K562 (cell line): ENCODE data around the gene C6orf163. TPM values are rescaled to one million over a fixed set of nuclear protein-coding genes. Genes with fewer than 3 reads are reported as not detected.
A peak's percentile ranks its signal among the peaks of the same experiment; 100 is the strongest.

Experiments used
- ATAC-seq: fragments of 200-7000 bp; cut with Tn5 transposase; 3 replicates; pipeline ENCODE4 v1.9.1; 2020; ENCODE audit warnings: moderate library complexity
- BruUV-seq: library from RNA; stranded (reverse); fragments of 400-500 nt; replicated peaks from 2 replicates; lab custom pipeline; 2021; lab: Mats Ljungman, UMichigan
- CTCF ChIA-PET: fragments of 300-600 bp; formaldehyde crosslinking; extraction: SDS; loops from one replicate; lab custom pipeline; 2021; ENCODE audit warnings: low intra/inter-chr PET ratio; lab: Yijun Ruan, JAX
- POLR2A ChIA-PET: fragments of 300-600, 350-650 bp; sonication (Branson Sonifier 250); formaldehyde crosslinking; extraction: SDS; loops from one replicate; lab custom pipeline; 2021; ENCODE audit warnings: antibody characterized with exemption, inconsistent platforms; lab: Yijun Ruan, JAX
- DNase-seq, 4 experiments: peaks; one replicate each; pipeline versions ENCODE4 v3.0.0 to v3.0.0-alpha.2; 2011 to 2018; ENCODE audit warnings: low spot score in 3 of 4, mixed read lengths in 3 of 4; ENCODE audit errors: extremely low read depth in 1 of 4
- FAIRE-seq: peaks from 2 replicates; lab custom pipeline; 2011; peaks lifted over from hg19 to GRCh38; lab: Jason Lieb, UNC
- H2AFZ ChIP-seq: 2 replicates; pipeline ENCODE4 v1.6.0; 2011; ENCODE audit warnings: low read depth, low read length, control low read depth, inconsistent platforms
- H3K27ac ChIP-seq: fragments of 200-600 bp; 3 replicates; pipeline ENCODE4 v1.8.0; 2011; ENCODE audit warnings: low read depth, mild to moderate bottlenecking, control low read depth, inconsistent platforms, low read length, moderate library complexity, mixed read lengths; ENCODE audit errors: extremely low read depth
- H3K27me3 ChIP-seq, 2 experiments: fragments of 300-600 bp in 1 of 2; 2 replicates in 1 of 2; 3 replicates in 1 of 2; pipeline versions ENCODE4 v1.6.0 to v1.8.0; 2011; ENCODE audit warnings: inconsistent platforms in 2 of 2, low read length in 2 of 2, mild to moderate bottlenecking in 1 of 2, mixed read lengths in 1 of 2, moderate library complexity in 1 of 2; ENCODE audit not compliant: control insufficient read depth in 2 of 2, insufficient read depth in 2 of 2
- H3K36me3 ChIP-seq: fragments of 300-600 bp; 3 replicates; pipeline ENCODE4 v1.8.0; 2011; ENCODE audit warnings: mild to moderate bottlenecking, low read length, inconsistent platforms; ENCODE audit not compliant: control insufficient read depth, insufficient read depth
- H3K4me1 ChIP-seq, 2 experiments: fragments of 200-600 bp in 1 of 2; replicated peaks in 1 of 2; 2 replicates in 1 of 2; 3 replicates in 1 of 2; pipeline versions ENCODE4 v1.5.1 to v1.8.0; 2011; ENCODE audit warnings: inconsistent platforms in 2 of 2, low read length in 2 of 2, mild to moderate bottlenecking in 1 of 2, mixed read lengths in 1 of 2, moderate library complexity in 1 of 2; ENCODE audit not compliant: control insufficient read depth in 2 of 2, insufficient read depth in 2 of 2
- H3K4me2 ChIP-seq: 2 replicates; pipeline ENCODE4 v1.6.1; 2011; ENCODE audit warnings: low read length, control low read depth, inconsistent platforms, mixed read lengths; ENCODE audit not compliant: insufficient read depth
- H3K4me3 ChIP-seq: fragments of 200-600 bp; sonication (generic), shearing (Covaris generic); 2 replicates; pipeline ENCODE4 v1.5.1; 2016; ENCODE audit warnings: control low read depth, inconsistent platforms
- H3K79me2 ChIP-seq: fragments of 200-600 bp; 3 replicates; pipeline ENCODE4 v1.8.0; 2011; ENCODE audit warnings: low read length, inconsistent platforms; ENCODE audit not compliant: control insufficient read depth, insufficient read depth
- H3K9ac ChIP-seq, 2 experiments: 2 replicates each; pipeline versions ENCODE4 v1.6.0 to v1.6.1; 2011; ENCODE audit warnings: low read depth in 2 of 2, low read length in 2 of 2, control low read depth in 1 of 2, inconsistent platforms in 1 of 2, mild to moderate bottlenecking in 1 of 2, mixed read lengths in 1 of 2; ENCODE audit not compliant: insufficient read depth in 1 of 2
- H3K9me1 ChIP-seq: one replicate; pipeline ENCODE4 v1.6.0; 2011; ENCODE audit warnings: inconsistent platforms, mild to moderate bottlenecking, low read length, moderate library complexity; ENCODE audit not compliant: control insufficient read depth, insufficient read depth
- H3K9me3 ChIP-seq: replicated peaks from 2 replicates; pipeline ENCODE4 v1.5.1; 2011; ENCODE audit warnings: low read depth, low read length, inconsistent platforms; ENCODE audit not compliant: control insufficient read depth, insufficient read depth
- H4K20me1 ChIP-seq: replicated peaks from 2 replicates; pipeline ENCODE4 v1.6.1; 2011; ENCODE audit warnings: low read length, inconsistent platforms, mixed read lengths; ENCODE audit not compliant: control insufficient read depth, insufficient read depth
- E2F1 ChIP-seq: sonication (generic); formaldehyde crosslinking; IDR thresholded peaks from 2 replicates; pipeline ENCODE4 v1.8.1; 2023; ENCODE audit warnings: mild to moderate bottlenecking, missing genetic modification reagents, moderate library complexity
- FOXK1 ChIP-seq: sonication (generic); formaldehyde crosslinking; IDR thresholded peaks from 2 replicates; pipeline ENCODE4 v1.8.0; 2022; ENCODE audit warnings: missing genetic modification reagents, mild to moderate bottlenecking, borderline replicate concordance
- GATA2 ChIP-seq: sonication (generic); formaldehyde crosslinking; IDR thresholded peaks from 2 replicates; pipeline ENCODE4 v1.4.0; 2020; ENCODE audit warnings: mild to moderate bottlenecking, missing genetic modification reagents
- HNRNPL ChIP-seq: fragments of 200-400 bp; formaldehyde crosslinking; IDR thresholded peaks from 2 replicates; pipeline ENCODE4 v1.6.1; 2017; ENCODE audit warnings: low read depth, mild to moderate bottlenecking, low read length
- IRF1 ChIP-seq: sonication (generic); formaldehyde crosslinking; IDR thresholded peaks from 2 replicates; pipeline ENCODE4 v1.8.0; 2022; ENCODE audit warnings: missing genetic modification reagents, mild to moderate bottlenecking, borderline replicate concordance
- MAZ ChIP-seq, 2 experiments: fragments of 450-650 bp in 1 of 2; sonication (generic) in 1 of 2; formaldehyde crosslinking; IDR thresholded peaks in 1 of 2; conservative IDR thresholded peaks in 1 of 2; 2 replicates each; pipeline versions ENCODE4 v1.4.0 to v1.5.0; 2020; ENCODE audit warnings: mild to moderate bottlenecking in 1 of 2, missing genetic modification reagents in 1 of 2
- POU5F1 ChIP-seq: fragments of 150-350 bp; IDR thresholded peaks from 2 replicates; pipeline ENCODE4 v1.6.1; 2014; ENCODE audit warnings: borderline replicate concordance, low read length, low read depth, mild to moderate bottlenecking; ENCODE audit not compliant: partially characterized antibody
- RAD21 ChIP-seq, 2 experiments: fragments of 250-450 bp in 1 of 2; fragments of 450-650 bp in 1 of 2; sonication (Bioruptor Pico) in 1 of 2; formaldehyde crosslinking in 1 of 2; IDR thresholded peaks in 1 of 2; conservative IDR thresholded peaks in 1 of 2; 2 replicates each; pipeline versions ENCODE4 v1.4.0 to v1.8.0; 2020 to 2022; ENCODE audit warnings: mild to moderate bottlenecking in 2 of 2, moderate library complexity in 1 of 2
- RBFOX2 ChIP-seq: fragments of 200-400 bp; formaldehyde crosslinking; IDR thresholded peaks from 2 replicates; pipeline ENCODE4 v1.6.1; 2017; ENCODE audit warnings: low read depth, mild to moderate bottlenecking, low read length, moderate library complexity
- SP2 ChIP-seq: IDR thresholded peaks from 2 replicates; pipeline ENCODE4 v1.6.1; 2011; ENCODE audit warnings: mild to moderate bottlenecking, low read depth, low read length, moderate library complexity; ENCODE audit not compliant: poor library complexity, severe bottlenecking; ENCODE audit errors: extremely low read depth
- SUPT5H ChIP-seq: fragments of 450-650 bp; IDR thresholded peaks from 2 replicates; pipeline ENCODE4 v1.6.1; 2016
- TEAD2 ChIP-seq: fragments of 450-650 bp; IDR thresholded peaks from 2 replicates; pipeline ENCODE4 v1.6.1; 2016; ENCODE audit warnings: missing genetic modification characterization, control low read depth, missing compliant biosample characterization
- TRIM28 ChIP-seq: fragments of 450-650 bp; IDR thresholded peaks from 2 replicates; pipeline ENCODE4 v1.6.1; 2017
- ZFP36 ChIP-seq: fragments of 150-350 bp; IDR thresholded peaks from 2 replicates; pipeline ENCODE4 v1.6.1; 2018; ENCODE audit warnings: low read length, low read depth; ENCODE audit not compliant: partially characterized antibody
- ZNF584 ChIP-seq: fragments of 200-800 bp; sonication (Bioruptor generic); IDR thresholded peaks from 2 replicates; pipeline ENCODE4 v1.6.1; 2016; ENCODE audit warnings: low read depth, mild to moderate bottlenecking, missing genetic modification characterization, missing compliant biosample characterization
- ZNF639 ChIP-seq, 2 experiments: fragments of 200-800 bp in 1 of 2; sonication (Bioruptor generic) in 1 of 2; sonication (generic) in 1 of 2; formaldehyde crosslinking in 1 of 2; IDR thresholded peaks in 1 of 2; conservative IDR thresholded peaks in 1 of 2; 2 replicates each; pipeline versions ENCODE4 v1.5.0 to v1.6.1; 2016 to 2020; ENCODE audit warnings: missing compliant biosample characterization in 1 of 2, missing genetic modification characterization in 1 of 2, missing genetic modification reagents in 1 of 2
- WGBS: fragments of 100-300 bp; shearing (Covaris generic); methylation state at CpG from one replicate; pipeline ENCODE4 v1.1.6; 2016; ENCODE audit warnings: low coverage, mixed read lengths; ENCODE audit not compliant: insufficient coverage; ENCODE audit errors: missing lambda C conversion rate; 5-methylcytosine and 5-hydroxymethylcytosine counted together
- in situ Hi-C: fragments of 300-500 bp; cut with MboI; formaldehyde crosslinking; loops from 4 replicates; pipeline ENCODE4 v1.15.0; 2018; ENCODE audit warnings: inconsistent platforms, mixed read lengths
- intact Hi-C: fragments of 100-400 bp; cut with micrococcal nuclease; formaldehyde crosslinking; loops from 2 replicates; pipeline ENCODE4 v1.14.2; 2022
- polyA plus RNA-seq, 8 experiments: library from polyadenylated mRNA; depleted of rRNA in 4 of 8; stranded (reverse) in 5 of 8; unstranded in 3 of 8; fragments of >200 nt; fragmentation: Nextera tagmentation in 2 of 8; fragmentation: Illumina TruSeq in 1 of 8; extraction: Ambion mirVana in 2 of 8; extraction: Trizol in 1 of 8; gene quantifications; 2 replicates each; pipeline versions ENCODE4 v1.2.1 to v1.2.3, GENCODE V29; 2011 to 2014; ENCODE audit warnings: inconsistent platforms in 1 of 8, missing spikeins in 1 of 8
- total RNA-seq, 7 experiments: library from RNA; depleted of rRNA in 6 of 7; stranded (reverse); fragments of >200 nt in 6 of 7; fragmentation: Illumina TruSeq in 2 of 7; extraction: Trizol in 2 of 7; gene quantifications; 2 replicates each; pipeline versions ENCODE4 v1.2.1 to v1.2.3, GENCODE V29; 2011 to 2021; ENCODE audit warnings: low replicate concordance in 1 of 7

The C6orf163 gene
- total and polyA plus RNA-seq, 9 of the 15 experiments (the other 6 are each of a cell fraction or from before 2014, with no cell fraction given): 0.67 to 4.7 (median 1.5) TPM

GRCh38 chr6:87407901-87408720 lies 63.5 kb downstream of the C6orf163 start, which contains the start of gene CFAP206:
TSS of gene CFAP206 (plus strand) at chr6:87407972. CDS start at chr6:87409840, 1,868 bp downstream.
- no peaks in the 10 kb centered on the region for H4K20me1 ChIP-seq
- peak within 1 kb of the TSS; percentile 68 to 94 for H3K9ac ChIP-seq
- ChIA-PET CTCF (interaction anchor here (0.6 kb wide), 1 partner anchor 66 kb away, joined by 3 read pairs; no protein-coding TSS in a partner anchor), POLR2A (interaction anchor here (0.5 to 1.1 kb wide), 8 partner anchors 12 to 503 kb away, joined by 3 read pairs; partner anchors contain the start of gene SLC35A1)
- BruUV-seq: no TSS peak
- ATAC-seq (peak; percentile 96), DNase-seq (peak; percentile 90 to 93 (median 91)), FAIRE-seq (peak; percentile 82)
- peak within 1 kb of the TSS; percentile 89 for H3K4me3 ChIP-seq
- in situ Hi-C loops (no loop called here), intact Hi-C loops (loop anchor here (5.0 kb wide), 1 partner anchor 64 kb away; the partner anchor contains the start of gene SLC35A1)
- no peaks in the 10 kb centered on the region for H3K79me2 ChIP-seq
- no peaks in the 10 kb centered on the region for H3K9me1 ChIP-seq
- H3K9me3 ChIP-seq: no peaks in the 10 kb centered on the region
- H2AFZ ChIP-seq: peak within 1 kb of the TSS; percentile 99
- H3K4me1 ChIP-seq: peaks cover 0 to 4% of the 10 kb centered on the region in 2 experiments; a peak in 1 of 5 replicates
- no peaks in the 10 kb centered on the region for H3K36me3 ChIP-seq
- H3K27ac ChIP-seq: peak within 1 kb of the TSS; percentile 74
- 1% methylated on average over 50 of the region's 82 CpGs for WGBS
- peak within 1 kb of the TSS; percentile 95 for H3K4me2 ChIP-seq
- H3K27me3 ChIP-seq: no peaks in the 10 kb centered on the region; a peak in 1 of 5 replicates
- TF ChIP-seq SUPT5H (no peak), ZFP36 (peak; percentile 59), HNRNPL (no peak), MAZ (CRISPR knock-in tag; conservative IDR thresholded peaks at IDR 0.05 in 1 of 2, IDR thresholded peaks at IDR 0.05 in 1 of 2) (peak in 1 of 2 experiments; percentile 65; a peak in 1 of 4 replicates), IRF1 (CRISPR knock-in tag) (no peak), ZNF639 (CRISPR knock-in tag; conservative IDR thresholded peaks at IDR 0.05 in 1 of 2, IDR thresholded peaks at IDR 0.05 in 1 of 2) (peak in 1 of 2 experiments; percentile 61; a peak in 1 of 4 replicates), TEAD2 (tag) (no peak), SP2 (no peak), E2F1 (CRISPR knock-in tag) (peak; percentile 49; the same call in 1 of the 2 replicates), RAD21 (CRISPR knock-in tag; conservative IDR thresholded peaks at IDR 0.05 in 1 of 2, IDR thresholded peaks at IDR 0.05 in 1 of 2) (peak; percentile 18 to 41; a peak in 3 of 4 replicates), GATA2 (CRISPR knock-in tag) (no peak), ZNF584 (CRISPR knock-in tag) (peak; percentile 48; the same call in 1 of the 2 replicates), POU5F1 (no peak), FOXK1 (no peak), TRIM28 (no peak; the same call in 1 of the 2 replicates), RBFOX2 (peak; percentile 48; the same call in 1 of the 2 replicates)
